B cell (primary cell): ENCODE measurements around the gene MLH1. TPM values are rescaled to one million over a fixed set of nuclear protein-coding genes. Genes with fewer than 3 reads are reported as not detected.

Experiments used
- ATAC-seq: fragments of 200-7000 bp; cut with Tn5 transposase; one replicate; pipeline ENCODE4 v1.10.0; 2021; ENCODE audit warnings: low read depth, mild to moderate bottlenecking, moderate number of reproducible peaks, moderate library complexity
- CTCF ChIA-PET: fragments of 350-600 bp; sonication (Branson Sonifier 250); formaldehyde crosslinking; loops from one replicate; lab custom pipeline; 2021; ENCODE audit warnings: antibody characterized with exemption, inconsistent platforms; lab: Charles Lee
- POLR2A ChIA-PET: fragments of 350-600 bp; sonication (Branson Sonifier 250); formaldehyde crosslinking; loops from one replicate; lab custom pipeline; 2021; ENCODE audit warnings: antibody characterized with exemption; lab: Charles Lee
- DNase-seq: peaks from one replicate; pipeline ENCODE4 v3.0.0; 2013
- H2AFZ ChIP-seq: 2 replicates; pipeline ENCODE4 v1.6.1; 2012; ENCODE audit warnings: mild to moderate bottlenecking, low read depth, low read length; ENCODE audit not compliant: insufficient read depth, poor library complexity, severe bottlenecking
- H3K27ac ChIP-seq, 2 donors: 1 replicate in 1 of 2; 2 replicates in 1 of 2; pipeline ENCODE4 v1.5.1; 2012 to 2013; ENCODE audit warnings: low read length in 2 of 2, mild to moderate bottlenecking in 2 of 2, moderate library complexity in 1 of 2
- H3K27me3 ChIP-seq, 4 experiments: fragments of 200-600 bp in 1 of 4; sonication (generic) in 1 of 4; replicated peaks in 1 of 4; 1 replicate in 2 of 4; 2 replicates in 2 of 4; pipeline versions ENCODE4 v1.6.1 to v1.7.0; 2013 to 2016; ENCODE audit warnings: low read length in 3 of 4, mild to moderate bottlenecking in 2 of 4, mixed read lengths in 1 of 4, moderate library complexity in 1 of 4; ENCODE audit not compliant: insufficient read depth in 4 of 4, control insufficient read depth in 3 of 4; ENCODE audit errors: control extremely low read depth in 1 of 4
- H3K36me3 ChIP-seq, 2 experiments: replicated peaks in 1 of 2; 1 replicate in 1 of 2; 2 replicates in 1 of 2; pipeline versions ENCODE4 v1.6.1 to v1.7.1; 2013; ENCODE audit warnings: low read length in 1 of 2; ENCODE audit not compliant: insufficient read depth in 2 of 2, control insufficient read depth in 1 of 2; ENCODE audit errors: control extremely low read depth in 1 of 2, extremely low read depth in 1 of 2
- H3K4me1 ChIP-seq, 2 donors: fragments of 200-600 bp in 1 of 2; sonication (generic) in 1 of 2; 1 replicate in 1 of 2; 2 replicates in 1 of 2; pipeline versions ENCODE4 v1.5.1 to v1.6.1; 2013 to 2017; ENCODE audit warnings: low read length in 2 of 2; ENCODE audit not compliant: control insufficient read depth in 2 of 2, insufficient read depth in 2 of 2
- H3K4me2 ChIP-seq: replicated peaks from 2 replicates; pipeline ENCODE3; 2012; ENCODE audit warnings: mild to moderate bottlenecking, low read depth, low read length; ENCODE audit not compliant: poor library complexity, severe bottlenecking
- H3K4me3 ChIP-seq, 5 experiments: fragments of 200-600 bp in 1 of 5; sonication (generic) in 1 of 5; 1 replicate in 3 of 5; 2 replicates in 2 of 5; pipeline versions ENCODE4 v1.5.1 to v1.7.0; 2011 to 2016; ENCODE audit warnings: low read length in 4 of 5, mild to moderate bottlenecking in 4 of 5, low read depth in 2 of 5, control low read depth in 1 of 5, moderate library complexity in 1 of 5; ENCODE audit not compliant: insufficient read depth in 1 of 5; ENCODE audit errors: control extremely low read depth in 1 of 5, extremely low read depth in 1 of 5
- H3K79me2 ChIP-seq: fragments of 200-600 bp; sonication (generic); one replicate; pipeline ENCODE4 v1.6.0; 2016; ENCODE audit warnings: low read length; ENCODE audit not compliant: control insufficient read depth, insufficient read depth
- H3K9ac ChIP-seq: fragments of 200-600 bp; sonication (generic); 2 replicates; pipeline ENCODE4 v1.6.1; 2017; ENCODE audit warnings: mild to moderate bottlenecking, low read length, moderate library complexity
- H3K9me3 ChIP-seq, 3 donors: one replicate each; pipeline versions ENCODE4 v1.6.1 to v1.7.1; 2013; ENCODE audit warnings: low read length in 2 of 3; ENCODE audit not compliant: control insufficient read depth in 2 of 3, insufficient read depth in 1 of 3; ENCODE audit errors: control extremely low read depth in 1 of 3
- H4K20me1 ChIP-seq: 2 replicates; pipeline ENCODE4 v1.6.0; 2012; ENCODE audit warnings: mild to moderate bottlenecking, low read length; ENCODE audit not compliant: insufficient read depth, control insufficient read depth, poor library complexity, severe bottlenecking
- H3K27ac Mint-ChIP-seq: one replicate; pipeline ENCODE4 v1.8.0; 2021; ENCODE audit warnings: mixed read lengths
- H3K27me3 Mint-ChIP-seq: one replicate; pipeline ENCODE4 v1.8.0; 2021; ENCODE audit warnings: mixed read lengths
- H3K4me1 Mint-ChIP-seq: one replicate; pipeline ENCODE4 v1.8.0; 2021; ENCODE audit warnings: mixed read lengths
- H3K4me3 Mint-ChIP-seq: one replicate; pipeline ENCODE4 v1.8.0; 2021; ENCODE audit warnings: mixed read lengths
- H3K9me3 Mint-ChIP-seq: one replicate; pipeline ENCODE4 v1.8.0; 2022; ENCODE audit warnings: mixed read lengths; ENCODE audit not compliant: insufficient read depth
- CTCF ChIP-seq: fragments of 200-600 bp; IDR thresholded peaks from one replicate; pipeline ENCODE4 v1.8.0; 2022; ENCODE audit warnings: antibody characterized with exemption, mild to moderate bottlenecking
- EZH2 ChIP-seq: IDR thresholded peaks from 2 replicates; pipeline ENCODE4 v1.6.1; 2012; ENCODE audit warnings: borderline replicate concordance, low read depth, mild to moderate bottlenecking, moderate library complexity, low read length; ENCODE audit not compliant: insufficient read depth, poor library complexity, severe bottlenecking
- WGBS: methylation state at CpG from one replicate; pipeline ENCODE4 v1.1.5; 2013; ENCODE audit warnings: missing lambda C conversion rate; ENCODE audit not compliant: insufficient coverage; 5-methylcytosine and 5-hydroxymethylcytosine counted together
- intact Hi-C: fragments of 100-400 bp; cut with micrococcal nuclease; formaldehyde crosslinking; loops from one replicate; pipeline ENCODE4 v1.10.0; 2022
- polyA plus RNA-seq: library from polyadenylated mRNA; depleted of rRNA; stranded (reverse); fragments of >200 nt; gene quantifications from 2 replicates; pipeline ENCODE4 v1.2.3, GENCODE V29; 2012
- total RNA-seq, 2 donors: library from RNA; stranded (reverse); fragments of 120-200 nt in 1 of 2; gene quantifications; 1 replicate in 1 of 2; 2 replicates in 1 of 2; pipeline versions ENCODE4 v1.2.3 to v1.2.4, GENCODE V29; 2013 to 2022

The MLH1 gene
- total and polyA plus RNA-seq, 2 donors (not counting 1 experiment from before 2014, with no cell fraction given): 22.4 to 38.5 TPM

DNA sequence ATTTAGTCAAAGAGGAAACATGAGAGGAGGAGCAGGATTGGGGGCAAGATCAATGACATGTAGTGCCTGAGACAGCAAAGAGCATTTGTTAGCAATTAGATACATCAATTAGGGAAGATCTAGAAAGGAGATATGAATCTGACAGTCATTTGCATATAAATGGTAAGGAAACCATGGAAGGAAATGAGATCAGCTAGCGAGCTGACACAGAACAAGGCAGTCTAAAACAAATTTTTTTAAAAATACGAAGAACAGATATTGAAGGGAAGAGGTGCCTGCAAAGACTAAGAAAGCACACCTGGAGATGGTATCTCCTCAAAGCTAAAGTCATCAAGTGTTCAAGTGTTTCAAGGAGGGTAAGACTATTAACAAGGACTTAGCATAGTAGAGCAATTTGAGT is 5.0 kb upstream of the MLH1 start:
- intact Hi-C loops: no loop called here
- H4K20me1 ChIP-seq: no peaks in the 10 kb centered on the region
- H3K9me3 Mint-ChIP-seq: no peaks in the 10 kb centered on the region
- ChIA-PET CTCF (interaction anchor here (0.5 to 2.2 kb wide), 3 partner anchors 30 to 119 kb away, joined by 3 to 15 read pairs (median 5); no protein-coding TSS in a partner anchor), POLR2A (interaction anchor here (0.9 to 1.6 kb wide), 2 partner anchors 10 to 95 kb away, joined by 3 to 4 read pairs; no protein-coding TSS in a partner anchor)
- peak overlapping the region; percentile 53 to 76 for H3K27ac ChIP-seq
- no peak for TF ChIP-seq CTCF
- no peak for TF ChIP-seq EZH2
- no peaks in the 10 kb centered on the region for H3K27me3 Mint-ChIP-seq
- H3K27me3 ChIP-seq: no peaks in the 10 kb centered on the region
- no CpG with 5 or more reads among the region's 2 CpGs for WGBS
- peak overlapping the region; percentile 33 for H3K27ac Mint-ChIP-seq
- ATAC-seq (no peak), DNase-seq (peak; percentile 61)
- peaks cover 44% of the 10 kb centered on the region for H3K4me1 Mint-ChIP-seq
- H3K9ac ChIP-seq: peak overlapping the region; percentile 17
- H3K36me3 ChIP-seq: peaks cover 14 to 41% of the 10 kb centered on the region in 2 experiments
- H3K9me3 ChIP-seq: no peaks in the 10 kb centered on the region
- H3K79me2 ChIP-seq: peaks cover 45% of the 10 kb centered on the region
- H3K4me3 ChIP-seq: peak overlapping the region in 4 of 5 experiments; percentile 9 to 48 (median 20)
- H3K4me3 Mint-ChIP-seq: peak overlapping the region; percentile 69
- H3K4me2 ChIP-seq: peak overlapping the region; percentile 89
- H2AFZ ChIP-seq: no peak overlapping the region
- H3K4me1 ChIP-seq: peaks cover 40 to 48% of the 10 kb centered on the region in 2 donors

GRCh38 chr3:36989005-36989404 is 4.3 kb upstream of the MLH1 start:
- peak overlapping the region; percentile 89 for H3K4me2 ChIP-seq
- DNase-seq: peak; percentile 64
- ATAC-seq: no peak
- H3K4me1 ChIP-seq: peaks cover 42 to 50% of the 10 kb centered on the region in 2 donors
- intact Hi-C loops: no loop called here
- H3K4me3 ChIP-seq: peak overlapping the region in 3 of 5 experiments; percentile 18 to 48 (median 29)
- peak overlapping the region; percentile 37 for H3K9ac ChIP-seq
- H3K9me3 Mint-ChIP-seq: no peaks in the 10 kb centered on the region
- peak overlapping the region; percentile 14 to 76 for H3K27ac ChIP-seq
- H3K79me2 ChIP-seq: peaks cover 45% of the 10 kb centered on the region
- no peaks in the 10 kb centered on the region for H3K27me3 Mint-ChIP-seq
- H2AFZ ChIP-seq: no peak overlapping the region
- H3K36me3 ChIP-seq: peaks cover 12 to 36% of the 10 kb centered on the region in 2 experiments
- ChIA-PET CTCF (interaction anchor here (0.7 to 2.2 kb wide), 5 partner anchors 19 to 162 kb away, joined by 4 to 15 read pairs (median 5); no protein-coding TSS in a partner anchor), POLR2A (interaction anchor here (0.6 to 1.6 kb wide), 5 partner anchors 11 to 137 kb away, joined by 3 to 7 read pairs (median 4); no protein-coding TSS in a partner anchor)
- no peaks in the 10 kb centered on the region for H3K9me3 ChIP-seq
- peak overlapping the region; percentile 57 for H3K4me3 Mint-ChIP-seq
- no peaks in the 10 kb centered on the region for H4K20me1 ChIP-seq
- H3K27ac Mint-ChIP-seq: peak overlapping the region; percentile 1
- WGBS: no CpG with 5 or more reads among the region's 3 CpGs
- no peaks in the 10 kb centered on the region for H3K27me3 ChIP-seq
- peaks cover 44% of the 10 kb centered on the region for H3K4me1 Mint-ChIP-seq
- TF ChIP-seq EZH2 (no peak), CTCF (no peak)
